MCF 10A (cell line): ENCODE measurements around the gene ARSG. TPM values are rescaled to one million over a fixed set of nuclear protein-coding genes. Genes with fewer than 3 reads are reported as not detected.
A peak's percentile ranks its signal among the peaks of the same experiment; 100 is the strongest.
"Not testable (repeated sequence)": the region's sequence is repeated elsewhere in the genome, so short reads cannot be mapped to it uniquely, and the experiment has no call there.

Source experiments
- BruUV-seq: library from RNA; stranded (reverse); fragments of 400-500 nt; replicated peaks from 2 replicates; lab custom pipeline; 2021; lab: Mats Ljungman, UMichigan
- CTCF ChIA-PET: fragments of 300-600 bp; sonication (Branson Sonifier 250); formaldehyde crosslinking; extraction: SDS; loops from one replicate; lab custom pipeline; 2021; ENCODE audit warnings: antibody characterized with exemption, inconsistent platforms; lab: Yijun Ruan, JAX
- POLR2A ChIA-PET: fragments of 300-600, 350-650 bp; sonication (Branson Sonifier 250); formaldehyde crosslinking; extraction: SDS; loops from one replicate; lab custom pipeline; 2020; ENCODE audit warnings: antibody characterized with exemption, inconsistent platforms; lab: Yijun Ruan, JAX
- DNase-seq: peaks from one replicate; pipeline ENCODE4 v3.0.0-alpha.2; 2018; ENCODE audit not compliant: unreplicated experiment
- H3K27ac Mint-ChIP-seq: one replicate; pipeline ENCODE4 v1.8.0; 2022; ENCODE audit warnings: mild to moderate bottlenecking, low read depth, mixed read lengths; ENCODE audit not compliant: unreplicated experiment
- H3K27me3 Mint-ChIP-seq: one replicate; pipeline ENCODE4 v1.8.0; 2022; ENCODE audit warnings: mixed read lengths; ENCODE audit not compliant: insufficient read depth, unreplicated experiment
- H3K36me3 Mint-ChIP-seq: one replicate; pipeline ENCODE4 v1.8.0; 2022; ENCODE audit warnings: mild to moderate bottlenecking, moderate library complexity, mixed read lengths; ENCODE audit not compliant: insufficient read depth, unreplicated experiment
- H3K4me1 Mint-ChIP-seq: one replicate; pipeline ENCODE4 v1.8.0; 2022; ENCODE audit warnings: mixed read lengths; ENCODE audit not compliant: insufficient read depth, unreplicated experiment
- H3K4me3 Mint-ChIP-seq: one replicate; pipeline ENCODE4 v1.8.0; 2022; ENCODE audit warnings: mild to moderate bottlenecking, moderate library complexity, mixed read lengths; ENCODE audit not compliant: unreplicated experiment
- H3K9me3 Mint-ChIP-seq: one replicate; pipeline ENCODE4 v1.8.0; 2022; ENCODE audit warnings: mixed read lengths; ENCODE audit not compliant: unreplicated experiment
- intact Hi-C: fragments of 100-400 bp; cut with micrococcal nuclease; formaldehyde crosslinking; loops from 2 replicates; pipeline ENCODE4 v1.14.1; 2022
- total RNA-seq: library from RNA; stranded (reverse); gene quantifications from 2 replicates; pipeline ENCODE4 v1.2.3, GENCODE V29; 2022
- TF ChIP-seq, protein P1 (sequence below): fragments of 200-600 bp; IDR thresholded peaks from one replicate; pipeline ENCODE4 v1.8.0; 2022; ENCODE audit warnings: antibody characterized with exemption, mild to moderate bottlenecking; ENCODE audit not compliant: unreplicated experiment

Gene ARSG
- total RNA-seq, 1 experiment from 2014 or later = 5.9 TPM

DNA sequence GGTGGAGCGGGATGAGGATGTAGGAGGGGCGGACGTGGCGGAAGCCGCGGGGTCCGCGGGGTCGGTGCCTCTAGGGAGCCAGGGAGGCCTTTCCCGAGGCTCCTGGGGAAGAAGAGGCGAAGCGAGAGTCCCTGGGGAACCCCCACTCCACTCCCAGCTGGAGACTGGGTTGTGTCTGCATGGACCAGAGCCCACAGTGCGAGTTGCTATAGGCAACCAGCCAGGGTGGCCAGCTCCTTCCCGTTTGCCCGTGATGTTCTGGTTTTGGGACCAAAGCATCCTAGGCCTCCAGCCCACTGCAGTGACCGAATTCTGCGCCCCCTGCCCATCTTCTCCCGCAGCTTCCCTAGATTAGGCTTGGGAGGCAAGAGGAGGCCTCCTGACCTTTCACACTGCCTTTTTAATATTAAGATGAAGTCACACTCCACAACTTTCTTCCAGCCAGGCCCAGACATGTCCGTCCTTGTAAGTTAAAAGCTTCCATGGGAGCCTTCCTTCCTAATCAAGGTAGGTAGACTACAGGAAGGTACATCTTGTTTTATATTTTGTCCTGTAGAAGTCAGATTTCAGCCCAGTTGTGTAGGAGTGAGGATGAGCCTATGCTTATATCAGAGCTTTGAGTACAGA is 43.0 kb upstream of the ARSG start:
- Mint-ChIP-seq H3K4me3 (peak overlapping the region; percentile 90), H3K9me3 (no peaks in the 10 kb centered on the region), H3K27me3 (no peaks in the 10 kb centered on the region), H3K36me3 (peaks cover 36% of the 10 kb centered on the region), H3K4me1 (peaks cover 5% of the 10 kb centered on the region), H3K27ac (peak overlapping the region; percentile 74)
- ChIA-PET CTCF (interaction anchor here (0.6 to 1.9 kb wide), 8 partner anchors 15 to 222 kb away, joined by 3 to 7 read pairs (median 4); partner anchors contain the start of gene WIPI1), POLR2A (interaction anchor here (0.6 to 3.5 kb wide), 32 partner anchors 9 to 1609 kb away, joined by 3 to 75 read pairs (median 4); partner anchors contain the start of genes ARSG, PRKAR1A and WIPI1)
- intact Hi-C loops = loop anchor here (5.0 kb wide), 1 partner anchor 41 kb away; no protein-coding TSS in a partner anchor
- TF ChIP-seq, protein P1, sequence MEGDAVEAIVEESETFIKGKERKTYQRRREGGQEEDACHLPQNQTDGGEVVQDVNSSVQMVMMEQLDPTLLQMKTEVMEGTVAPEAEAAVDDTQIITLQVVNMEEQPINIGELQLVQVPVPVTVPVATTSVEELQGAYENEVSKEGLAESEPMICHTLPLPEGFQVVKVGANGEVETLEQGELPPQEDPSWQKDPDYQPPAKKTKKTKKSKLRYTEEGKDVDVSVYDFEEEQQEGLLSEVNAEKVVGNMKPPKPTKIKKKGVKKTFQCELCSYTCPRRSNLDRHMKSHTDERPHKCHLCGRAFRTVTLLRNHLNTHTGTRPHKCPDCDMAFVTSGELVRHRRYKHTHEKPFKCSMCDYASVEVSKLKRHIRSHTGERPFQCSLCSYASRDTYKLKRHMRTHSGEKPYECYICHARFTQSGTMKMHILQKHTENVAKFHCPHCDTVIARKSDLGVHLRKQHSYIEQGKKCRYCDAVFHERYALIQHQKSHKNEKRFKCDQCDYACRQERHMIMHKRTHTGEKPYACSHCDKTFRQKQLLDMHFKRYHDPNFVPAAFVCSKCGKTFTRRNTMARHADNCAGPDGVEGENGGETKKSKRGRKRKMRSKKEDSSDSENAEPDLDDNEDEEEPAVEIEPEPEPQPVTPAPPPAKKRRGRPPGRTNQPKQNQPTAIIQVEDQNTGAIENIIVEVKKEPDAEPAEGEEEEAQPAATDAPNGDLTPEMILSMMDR = no peak
- BruUV-seq = TSS peak; percentile 67
- DNase-seq = peak; percentile 20

DNA sequence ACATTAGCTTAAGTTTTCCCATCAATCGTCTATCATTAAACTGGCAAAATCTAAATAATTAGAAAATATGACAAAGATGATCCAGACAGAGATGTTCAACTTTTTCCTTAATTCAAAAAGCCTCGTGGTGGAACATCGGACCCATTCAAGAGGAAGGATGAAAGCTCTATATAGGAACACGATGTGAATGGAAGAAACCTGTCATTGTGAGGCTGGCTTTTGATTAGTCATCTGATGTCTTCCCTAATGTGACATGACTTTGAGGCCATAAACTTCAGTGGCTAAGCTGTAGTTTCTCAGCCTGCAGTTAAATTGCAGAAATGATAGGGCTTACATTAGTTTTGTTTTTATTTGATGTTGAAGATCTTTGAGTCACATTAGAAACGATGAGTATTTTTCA is 42.4 kb upstream of the ARSG start:
- intact Hi-C loops = loop anchor here (5.0 kb wide), 1 partner anchor 42 kb away; no protein-coding TSS in a partner anchor
- H3K4me1 Mint-ChIP-seq = peaks cover 5% of the 10 kb centered on the region
- no TSS peak for BruUV-seq
- TF ChIP-seq, protein P1 = no peak
- DNase-seq = no peak
- ChIA-PET CTCF (interaction anchor here (0.6 to 1.9 kb wide), 7 partner anchors 15 to 255 kb away, joined by 3 to 7 read pairs (median 4); partner anchors contain the start of gene WIPI1), POLR2A (interaction anchor here (0.6 to 3.5 kb wide), 18 partner anchors 8 to 263 kb away, joined by 3 to 75 read pairs (median 7); partner anchors contain the start of genes PRKAR1A and WIPI1)
- H3K9me3 Mint-ChIP-seq = no peaks in the 10 kb centered on the region
- H3K27ac Mint-ChIP-seq = peak overlapping the region; percentile 74
- peaks cover 42% of the 10 kb centered on the region for H3K36me3 Mint-ChIP-seq
- peak overlapping the region; percentile 90 for H3K4me3 Mint-ChIP-seq
- no peaks in the 10 kb centered on the region for H3K27me3 Mint-ChIP-seq

DNA sequence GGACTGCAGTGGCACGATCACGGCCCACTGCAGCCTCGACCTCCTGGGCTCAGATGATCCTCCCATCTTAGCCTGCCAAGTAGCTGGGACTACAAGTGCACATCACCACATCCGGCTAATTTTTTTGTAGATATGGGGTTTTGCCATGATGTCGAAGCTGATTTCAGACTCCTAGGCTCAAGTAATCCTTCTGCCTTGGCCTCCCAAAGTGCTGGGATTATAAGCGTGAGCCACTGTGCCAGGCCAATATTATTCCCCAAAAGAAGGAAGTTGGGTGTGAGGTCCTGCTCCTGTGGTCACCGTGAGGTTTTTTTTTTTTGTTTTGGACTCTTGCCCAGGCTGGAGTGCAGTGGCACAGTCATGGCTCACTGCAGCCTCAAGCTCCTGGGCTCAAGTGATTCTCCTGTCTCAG is 41.9 kb upstream of the ARSG start:
- Mint-ChIP-seq H3K4me1 (peaks cover 5% of the 10 kb centered on the region), H3K4me3 (no peak overlapping the region), H3K36me3 (peaks cover 47% of the 10 kb centered on the region), H3K27me3 (no peaks in the 10 kb centered on the region), H3K9me3 (no peaks in the 10 kb centered on the region), H3K27ac (no peak overlapping the region)
- CTCF ChIA-PET = interaction anchor here (0.6 to 1.9 kb wide), 6 partner anchors 14 to 254 kb away, joined by 3 to 7 read pairs (median 4); partner anchors contain the start of gene WIPI1
- intact Hi-C loops = loop anchor here (5.0 kb wide), 1 partner anchor 42 kb away; no protein-coding TSS in a partner anchor
- TF ChIP-seq, protein P1 = no peak
- BruUV-seq = no TSS peak
- POLR2A ChIA-PET = interaction anchor here (0.7 to 3.5 kb wide), 13 partner anchors 8 to 262 kb away, joined by 3 to 75 read pairs (median 10); partner anchors contain the start of genes PRKAR1A and WIPI1
- DNase-seq = no peak

DNA sequence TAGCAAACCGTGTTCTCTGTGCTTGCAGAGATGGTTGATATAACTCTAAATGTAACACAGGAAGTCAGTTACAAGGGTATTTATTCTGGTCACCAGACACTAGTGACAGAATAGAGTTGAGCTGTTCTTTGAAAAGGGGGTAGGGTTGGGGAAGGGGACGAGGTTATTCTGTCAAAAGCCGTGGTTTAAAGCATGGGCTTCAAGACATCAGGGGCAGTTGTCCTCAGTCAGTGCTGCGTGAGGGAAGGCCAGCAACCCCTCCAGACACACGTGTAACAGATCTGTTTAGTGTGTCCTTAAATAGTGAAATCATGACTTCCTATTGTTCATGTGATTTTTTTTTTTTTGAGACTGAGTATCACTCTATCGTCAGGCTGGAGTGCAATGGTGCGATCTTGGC is 37.9 kb upstream of the ARSG start:
- CTCF ChIA-PET, H3K4me1 Mint-ChIP-seq, BruUV-seq, H3K4me3 Mint-ChIP-seq, H3K27ac Mint-ChIP-seq, DNase-seq, intact Hi-C loops, H3K27me3 Mint-ChIP-seq, H3K9me3 Mint-ChIP-seq: not testable (repeated sequence)
- POLR2A ChIA-PET = interaction anchor here (0.9 kb wide), 1 partner anchor 208 kb away, joined by 6 read pairs; no protein-coding TSS in a partner anchor
- peaks cover 59% of the 10 kb centered on the region for H3K36me3 Mint-ChIP-seq
